NCI-H146 (cell line): ENCODE results near the gene JAK1.
A peak's percentile ranks its signal among the peaks of the same experiment; 100 is the strongest.

Source experiments
- DNase-seq: peaks from one replicate; lab custom pipeline; 2025; lab: John Stamatoyannopoulos, UW

Gene JAK1

DNA sequence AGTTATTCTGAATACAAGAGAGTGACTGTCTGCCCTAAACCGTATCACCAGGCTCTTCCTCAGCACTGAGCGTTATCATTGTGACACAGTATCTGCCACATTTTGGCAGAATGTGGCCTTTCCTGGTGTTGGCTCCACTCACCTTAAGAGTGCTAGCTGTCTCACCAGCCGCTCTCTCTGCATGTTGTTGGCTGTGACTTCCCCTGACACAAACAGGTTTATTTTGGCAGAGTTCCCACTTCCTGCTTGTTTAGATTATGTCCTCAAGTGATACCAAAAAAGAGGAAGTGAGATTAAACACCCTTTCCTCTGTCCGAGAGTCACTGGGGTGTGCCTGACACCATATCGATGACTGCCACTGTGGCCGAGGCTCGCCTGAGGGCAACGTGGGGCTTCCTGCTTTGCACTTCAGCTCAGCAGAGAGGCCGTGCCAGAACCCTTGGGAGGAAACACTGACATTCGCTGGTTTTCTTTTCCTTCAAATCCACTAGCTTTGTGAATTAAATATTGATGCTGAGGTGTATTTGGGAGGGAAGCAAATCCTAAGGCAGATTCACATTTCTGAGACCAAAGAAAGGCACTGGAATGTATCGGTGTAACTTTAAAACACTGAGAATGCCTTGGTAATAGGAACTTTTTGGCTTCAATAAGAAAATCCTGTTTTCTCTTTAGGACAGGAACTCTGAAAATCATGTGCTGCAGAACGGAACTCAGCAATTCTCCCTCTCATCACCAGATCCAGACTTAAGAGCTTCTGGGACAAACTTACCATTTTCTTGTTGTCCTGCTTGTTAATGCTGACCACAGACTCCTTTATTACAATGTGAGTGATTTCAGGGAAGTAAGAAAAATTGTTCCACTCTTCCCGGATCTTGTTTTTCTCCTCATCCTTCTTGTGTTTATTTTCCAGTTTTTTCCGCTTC is 102.1 kb downstream of the JAK1 start:
- no peak for DNase-seq

DNA sequence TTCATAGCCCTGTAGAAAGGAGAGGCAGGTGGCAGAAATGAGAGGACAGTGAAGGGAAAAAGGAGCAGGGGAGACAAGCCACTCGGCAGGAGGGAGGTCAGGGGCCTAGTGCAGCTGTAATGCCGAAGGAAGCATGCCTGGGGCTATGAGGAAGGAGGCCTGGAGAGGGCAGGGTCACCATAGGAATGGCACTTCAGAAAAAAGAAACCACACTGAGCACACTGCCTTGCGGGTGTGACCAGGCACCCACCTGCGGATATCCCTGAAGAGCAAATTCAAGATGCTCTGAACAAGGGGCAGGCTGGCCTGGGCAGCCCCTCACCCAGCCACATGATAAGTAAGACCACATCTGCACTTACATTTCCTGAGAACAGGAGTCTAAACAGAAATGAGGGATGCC is 104.7 kb downstream of the JAK1 start:
- peak; percentile 77 for DNase-seq

DNA sequence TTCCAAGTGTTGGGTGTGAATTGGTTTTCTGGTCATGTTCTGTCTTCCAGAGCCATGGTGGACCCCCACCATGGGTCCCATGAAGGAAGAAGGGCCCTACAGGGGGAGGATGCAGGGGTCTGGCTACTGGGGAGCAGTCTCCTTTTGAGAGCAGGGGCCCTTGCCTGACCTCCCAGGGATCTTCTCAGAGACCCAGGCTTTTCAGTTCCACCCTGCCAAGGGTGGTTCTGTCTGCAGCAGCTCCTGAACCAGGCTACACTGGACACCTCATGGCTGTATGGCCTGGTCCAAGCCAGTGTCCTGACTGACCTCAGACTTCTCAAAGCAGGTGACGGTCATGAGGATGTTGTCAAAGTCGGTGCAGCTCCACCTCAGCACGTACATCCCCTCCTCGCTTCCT is 109.0 kb downstream of the JAK1 start:
- no peak for DNase-seq

- no peak for DNase-seq
These were observed 109.8 kb downstream of the JAK1 start for GRCh38 chr1:64856553-64856952.

- no peak for DNase-seq
These were observed 110.8 kb downstream of the JAK1 start for GRCh38 chr1:64855557-64855956.

GRCh38 chr1:64854674-64855073 is 111.7 kb downstream of the JAK1 start:
- no peak for DNase-seq

- DNase-seq: no peak
These were observed 114.7 kb downstream of the JAK1 start for GRCh38 chr1:64851664-64852063.

DNA sequence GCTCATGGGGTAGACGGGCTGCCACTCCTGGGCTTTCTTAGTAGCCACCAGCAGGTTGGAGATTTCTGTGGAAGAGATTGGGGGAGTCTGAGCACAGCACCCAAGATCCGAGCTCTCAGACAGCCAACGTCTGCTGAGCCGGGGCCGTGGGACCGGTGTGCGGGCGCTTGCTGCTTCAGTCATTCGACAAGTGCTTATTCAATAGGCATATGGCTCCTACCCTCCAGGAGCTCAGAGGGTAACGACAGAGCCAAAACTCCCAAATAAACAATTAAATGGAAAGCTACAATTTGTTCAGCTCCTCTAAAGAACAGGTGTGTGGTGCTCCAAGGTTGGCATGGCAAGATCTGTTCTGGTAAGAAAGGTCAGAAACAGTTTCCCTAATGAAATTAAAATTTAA is 115.5 kb downstream of the JAK1 start:
- DNase-seq: no peak

DNA sequence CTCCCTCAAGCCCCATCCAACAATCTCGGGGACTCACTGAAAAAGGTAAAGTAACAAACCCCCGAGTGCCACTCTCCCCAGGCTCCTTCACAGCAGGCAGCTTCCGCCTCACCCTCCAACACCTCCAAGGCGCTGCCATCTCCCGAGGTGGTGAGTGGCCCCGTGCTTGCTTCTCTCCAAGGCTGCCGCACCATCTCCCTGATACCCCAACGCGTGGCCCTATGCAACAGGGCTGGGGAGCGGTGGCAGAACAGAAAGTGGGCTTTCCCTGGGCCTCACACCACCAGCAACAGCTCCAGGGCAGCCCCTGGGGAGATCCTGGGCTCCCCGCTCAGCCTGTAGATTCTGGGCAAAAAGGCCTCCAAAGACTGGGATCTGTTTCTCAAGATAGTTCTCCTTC is 116.4 kb downstream of the JAK1 start:
- no peak for DNase-seq

DNA sequence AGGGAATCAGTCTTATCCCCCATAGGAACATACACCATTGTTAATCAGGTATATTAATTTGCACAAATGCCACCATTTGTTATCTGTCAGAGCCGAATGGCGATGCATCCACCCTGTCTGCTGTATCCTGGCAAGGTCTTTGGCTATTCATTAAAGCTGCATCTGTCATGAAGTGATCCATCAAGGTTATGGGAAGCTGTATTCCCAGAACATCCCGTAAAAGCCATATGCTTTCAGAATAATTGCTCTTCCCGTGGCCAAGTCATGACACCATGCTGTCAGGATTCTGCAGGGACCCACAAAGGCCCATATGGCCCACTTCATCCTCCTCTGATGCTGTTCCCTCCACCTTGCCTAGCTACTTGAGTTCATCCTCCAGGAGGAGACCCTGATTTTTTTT is 117.5 kb downstream of the JAK1 start:
- DNase-seq: no peak

- no peak for DNase-seq
These were observed 118.2 kb downstream of the JAK1 start for GRCh38 chr1:64848136-64848535.

DNA sequence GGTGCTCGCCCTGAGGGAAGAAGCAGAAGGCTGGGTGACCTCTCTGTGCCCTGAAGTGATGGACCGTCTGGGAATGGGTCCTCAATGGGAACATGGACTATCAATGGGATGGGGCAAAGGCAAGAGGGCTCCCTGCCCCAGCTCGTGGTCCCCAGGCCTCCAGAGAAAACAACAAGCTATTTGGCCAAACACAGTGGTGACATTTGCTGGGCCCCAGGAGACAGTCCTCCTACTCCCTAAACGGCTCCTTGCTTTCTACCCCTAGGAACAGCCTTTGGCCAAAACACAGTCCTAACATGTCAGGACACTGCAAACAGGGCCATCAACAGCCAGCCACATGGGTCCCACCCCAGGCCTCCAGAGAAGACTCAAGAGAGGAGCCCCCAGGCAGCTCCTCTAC is 118.7 kb downstream of the JAK1 start:
- DNase-seq: no peak

DNA sequence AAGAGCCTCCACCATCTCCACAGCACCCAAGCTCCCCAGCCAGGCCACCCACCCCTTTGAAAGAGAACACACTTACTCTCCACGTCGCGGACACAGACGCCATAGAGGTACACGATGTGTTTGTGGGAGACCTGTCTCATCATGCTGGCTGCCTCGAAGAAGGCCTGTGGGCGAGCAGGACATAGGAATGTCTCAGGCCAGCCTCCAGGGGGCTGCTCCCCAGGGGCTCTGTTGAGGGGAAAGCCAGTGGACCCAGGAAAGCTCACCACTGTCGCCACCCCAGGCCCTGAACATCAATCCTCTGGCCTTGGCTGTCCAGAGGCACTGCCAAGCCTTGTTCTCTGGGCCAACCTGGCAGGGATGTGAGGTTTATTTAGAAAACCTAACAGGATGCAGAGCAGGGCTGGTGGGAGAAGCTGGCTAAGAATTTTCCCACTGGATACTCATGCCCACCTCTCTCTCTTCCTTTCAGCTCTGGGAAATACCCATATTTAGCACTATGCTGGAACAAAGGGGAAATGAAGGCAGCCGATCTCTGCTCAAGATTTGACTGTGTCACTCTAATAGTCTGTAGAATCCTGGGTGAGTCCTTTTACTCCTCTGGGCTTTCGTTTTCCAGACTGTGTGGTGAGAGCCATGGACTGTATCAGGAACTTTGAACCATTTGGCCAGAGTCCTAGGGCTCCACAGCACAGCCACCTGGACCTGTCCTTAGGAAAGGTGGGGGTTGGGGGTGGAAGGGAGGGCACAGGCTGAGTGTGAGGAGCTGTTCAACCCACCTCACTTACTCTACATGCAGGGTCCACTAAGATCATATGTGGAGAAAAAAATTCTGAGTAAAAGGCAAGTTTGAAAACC is 119.5 kb downstream of the JAK1 start:
- DNase-seq: no peak

- DNase-seq: no peak
These were observed 120.4 kb downstream of the JAK1 start for GRCh38 chr1:64845831-64846425.

GRCh38 chr1:64844609-64845008 is 121.7 kb downstream of the JAK1 start:
- DNase-seq: no peak

DNA sequence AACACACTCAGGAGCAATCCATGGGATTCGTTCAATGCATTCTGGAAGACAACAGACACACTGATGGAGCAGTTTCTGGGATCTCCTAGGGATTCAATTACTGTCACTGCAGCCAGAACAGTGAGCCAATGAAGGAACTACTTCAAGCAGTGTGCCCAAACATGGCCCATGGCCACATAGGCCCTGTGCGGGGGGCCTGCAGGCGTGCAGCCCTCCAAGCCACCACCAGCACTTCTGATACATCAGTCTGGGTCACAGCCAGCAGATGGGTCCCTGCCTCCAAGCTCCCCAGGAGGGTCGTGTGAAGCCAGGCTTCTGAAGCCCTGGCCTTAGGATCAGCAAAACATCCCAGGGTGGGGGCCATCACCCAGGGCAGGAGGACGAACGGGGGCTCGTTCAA is 122.2 kb downstream of the JAK1 start:
- DNase-seq: no peak

- no peak for DNase-seq
These were observed 122.7 kb downstream of the JAK1 start for GRCh38 chr1:64843675-64844074.

DNA sequence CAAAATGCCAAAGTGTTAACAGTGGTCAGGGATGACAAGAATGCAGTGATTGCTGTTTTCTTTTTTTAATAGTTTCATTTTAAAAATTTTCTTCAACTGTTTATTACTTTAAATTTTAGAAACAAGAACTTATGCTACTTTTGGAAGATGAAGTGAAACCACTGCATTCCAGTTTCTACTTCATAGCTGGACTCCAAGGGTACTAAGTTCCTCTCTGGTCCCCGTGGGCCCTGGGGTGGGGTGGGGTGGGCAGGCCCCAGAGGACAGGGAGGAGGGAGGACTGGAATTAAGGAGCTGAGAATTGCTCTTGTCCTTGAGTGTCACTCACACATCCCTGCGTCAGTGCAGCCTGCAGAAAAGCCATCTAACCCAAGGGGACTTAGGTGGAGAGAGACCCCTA is 124.1 kb downstream of the JAK1 start:
- DNase-seq: no peak

DNA sequence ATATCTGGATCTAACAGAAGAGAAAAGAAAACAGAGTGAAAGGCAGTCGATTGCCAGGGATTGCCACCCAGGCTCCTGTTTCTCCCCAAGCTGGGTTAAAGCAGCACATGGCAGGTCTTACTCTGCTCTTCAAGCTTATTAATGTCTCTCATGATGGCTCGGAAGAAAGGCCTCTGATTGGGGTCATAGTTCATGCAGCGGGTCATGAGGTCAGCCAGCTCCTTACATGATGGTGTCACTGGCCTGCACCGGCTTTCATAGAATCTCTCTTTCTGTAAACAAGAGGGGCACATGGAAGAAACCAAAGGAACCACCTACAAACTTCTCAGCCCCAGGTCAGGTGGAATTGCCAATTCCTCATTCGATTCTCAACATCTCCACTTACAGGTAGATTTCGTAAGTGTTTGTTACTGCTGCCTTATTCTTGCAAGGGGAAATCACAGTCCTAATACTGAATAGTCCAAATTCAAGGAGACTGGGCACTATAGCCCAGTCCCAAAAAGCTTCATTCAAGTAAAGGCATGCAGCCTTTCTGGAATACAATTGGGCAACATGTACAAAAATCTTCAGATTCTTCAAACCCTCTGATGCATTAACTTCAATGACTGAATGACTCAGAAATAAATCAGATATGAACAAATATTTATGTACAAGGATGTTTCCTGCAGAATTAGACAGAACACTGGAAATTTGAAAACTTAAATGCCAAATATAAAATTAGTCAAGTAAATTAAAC is 124.9 kb downstream of the JAK1 start:
- no peak for DNase-seq

GRCh38 chr1:64839732-64840405 is 126.5 kb downstream of the JAK1 start:
- no peak for DNase-seq

- no peak for DNase-seq
These were observed 127.1 kb downstream of the JAK1 start for GRCh38 chr1:64839261-64839660.
